Prostate gland (tissue), 2 donors: ENCODE data around the gene MAML3. TPM values are rescaled to one million over a fixed set of nuclear protein-coding genes. Genes with fewer than 3 reads are reported as not detected.

ENCODE experiments used
- DNase-seq: peaks from one replicate; pipeline ENCODE4 v3.0.0-alpha.2; 2019; ENCODE audit warnings: low spot score
- H3K27ac ChIP-seq, 2 donors: fragments of 200-600 bp; sonication (generic); 2 replicates each; pipeline ENCODE4 v1.5.1; 2017 to 2019
- H3K27me3 ChIP-seq: fragments of 200-600 bp; sonication (generic); replicated peaks from 2 replicates; pipeline ENCODE4 v1.5.1; 2019; ENCODE audit not compliant: insufficient read depth
- H3K36me3 ChIP-seq, 2 donors: fragments of 200-600 bp; sonication (generic); 1 replicate in 1 of 2; 2 replicates in 1 of 2; pipeline versions ENCODE4 v1.5.1 to v1.8.1; 2017 to 2019
- H3K4me1 ChIP-seq: fragments of 200-600 bp; sonication (generic); replicated peaks from 2 replicates; pipeline ENCODE4 v1.5.1; 2019
- H3K4me3 ChIP-seq, 2 donors: fragments of 200-600 bp; sonication (generic); 2 replicates each; pipeline ENCODE4 v1.5.1; 2017 to 2019
- H3K9me3 ChIP-seq: fragments of 200-600 bp; sonication (generic); 2 replicates; pipeline ENCODE4 v1.5.1; 2017
- POLR2A ChIP-seq: fragments of 450-650 bp; IDR thresholded peaks from one replicate; pipeline ENCODE4 v1.6.1; 2016; ENCODE audit warnings: antibody characterized with exemption, mild to moderate bottlenecking
- POLR2AphosphoS5 ChIP-seq: sonication (generic); formaldehyde crosslinking; IDR thresholded peaks from one replicate; pipeline ENCODE4 v1.6.1; 2017; ENCODE audit warnings: antibody characterized with exemption
- WGBS: methylation state at CpG from one replicate; pipeline ENCODE4 v1.1.5; 2018; 5-methylcytosine and 5-hydroxymethylcytosine counted together
- intact Hi-C: fragments of 100-400 bp; cut with DNase I; formaldehyde crosslinking; loops from one replicate; pipeline ENCODE4 v1.14.2; 2022
- total RNA-seq, 2 donors: library from RNA; depleted of rRNA; stranded (reverse); fragments of >200 nt; gene quantifications; one replicate each; pipeline ENCODE4 v1.1.0, GENCODE V29; 2016
- TF ChIP-seq, protein P1 (sequence below), 4 experiments: fragments of 200-600 bp in 2 of 4; fragments of 450-650 bp in 2 of 4; sonication (generic) in 2 of 4; IDR thresholded peaks; 1 replicate in 3 of 4; 2 replicates in 1 of 4; pipeline ENCODE4 v1.5.1; 2016 to 2019; ENCODE audit warnings: antibody characterized with exemption in 4 of 4, mild to moderate bottlenecking in 2 of 4, moderate library complexity in 2 of 4

The MAML3 gene
- total RNA-seq, 2 donors from 2014 or later, result 15.0 to 30.6 TPM

DNA sequence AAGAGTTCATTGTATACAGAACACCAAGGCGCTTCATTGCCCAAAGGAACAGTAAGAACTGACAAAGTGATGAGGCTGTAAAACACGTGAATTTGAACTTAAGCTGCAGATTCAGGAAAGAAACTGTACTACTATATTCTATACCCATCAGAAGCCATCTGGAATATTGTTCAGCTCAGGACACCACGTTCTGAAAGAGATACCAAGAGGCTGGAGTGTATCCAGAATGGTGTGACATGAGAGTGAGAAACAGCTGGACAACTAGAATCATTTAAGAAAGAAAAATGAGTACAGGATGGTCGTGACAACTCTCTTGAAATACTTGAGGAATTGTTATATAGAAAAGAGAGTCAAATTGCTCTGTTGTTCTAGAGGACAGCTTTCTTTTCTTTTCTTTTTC is 393.4 kb downstream of the MAML3 start:
- Histone ChIP-seq H3K9me3 (no peaks in the 10 kb centered on the region), H3K27ac (no peak overlapping the region), H3K4me1 (no peaks in the 10 kb centered on the region), H3K4me3 (no peak overlapping the region), H3K27me3 (no peaks in the 10 kb centered on the region), H3K36me3 (no peaks in the 10 kb centered on the region)
- intact Hi-C loops, result no loop called here
- TF ChIP-seq POLR2AphosphoS5 (no peak), POLR2A (no peak)
- TF ChIP-seq, protein P1, sequence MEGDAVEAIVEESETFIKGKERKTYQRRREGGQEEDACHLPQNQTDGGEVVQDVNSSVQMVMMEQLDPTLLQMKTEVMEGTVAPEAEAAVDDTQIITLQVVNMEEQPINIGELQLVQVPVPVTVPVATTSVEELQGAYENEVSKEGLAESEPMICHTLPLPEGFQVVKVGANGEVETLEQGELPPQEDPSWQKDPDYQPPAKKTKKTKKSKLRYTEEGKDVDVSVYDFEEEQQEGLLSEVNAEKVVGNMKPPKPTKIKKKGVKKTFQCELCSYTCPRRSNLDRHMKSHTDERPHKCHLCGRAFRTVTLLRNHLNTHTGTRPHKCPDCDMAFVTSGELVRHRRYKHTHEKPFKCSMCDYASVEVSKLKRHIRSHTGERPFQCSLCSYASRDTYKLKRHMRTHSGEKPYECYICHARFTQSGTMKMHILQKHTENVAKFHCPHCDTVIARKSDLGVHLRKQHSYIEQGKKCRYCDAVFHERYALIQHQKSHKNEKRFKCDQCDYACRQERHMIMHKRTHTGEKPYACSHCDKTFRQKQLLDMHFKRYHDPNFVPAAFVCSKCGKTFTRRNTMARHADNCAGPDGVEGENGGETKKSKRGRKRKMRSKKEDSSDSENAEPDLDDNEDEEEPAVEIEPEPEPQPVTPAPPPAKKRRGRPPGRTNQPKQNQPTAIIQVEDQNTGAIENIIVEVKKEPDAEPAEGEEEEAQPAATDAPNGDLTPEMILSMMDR (IDR thresholded peaks at IDR 0.05), result no peak
- no peak for DNase-seq
- 63% methylated on average over 4 of the region's 4 CpGs for WGBS

DNA sequence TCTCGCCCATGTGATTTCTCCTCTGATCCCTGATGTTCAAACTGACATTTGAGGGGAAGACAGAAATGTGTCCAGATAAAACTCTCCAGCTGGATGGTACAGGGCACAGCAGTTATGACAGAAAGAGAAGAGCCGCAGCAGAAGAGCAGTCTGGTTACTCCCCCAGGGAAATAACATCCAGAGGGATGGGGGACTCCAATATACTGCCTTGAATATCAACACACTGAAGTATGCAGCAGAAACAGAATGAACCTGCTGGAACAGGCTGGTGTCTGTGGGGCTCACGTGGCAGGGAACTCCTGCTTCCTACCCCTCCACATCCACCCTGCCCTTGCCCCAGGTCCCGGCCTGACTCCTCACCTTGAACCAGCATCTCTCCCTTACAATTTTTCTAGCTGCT is 394.9 kb downstream of the MAML3 start:
- WGBS, result 93% methylated on average over 4 of the region's 4 CpGs
- TF ChIP-seq POLR2A (no peak), POLR2AphosphoS5 (no peak)
- TF ChIP-seq, protein P1 (IDR thresholded peaks at IDR 0.05), result no peak
- H3K27ac ChIP-seq, result no peak overlapping the region
- no peak for DNase-seq
- no peak overlapping the region for H3K4me3 ChIP-seq
- H3K4me1 ChIP-seq, result no peaks in the 10 kb centered on the region
- H3K9me3 ChIP-seq, result no peaks in the 10 kb centered on the region
- no peaks in the 10 kb centered on the region for H3K36me3 ChIP-seq
- intact Hi-C loops, result no loop called here
- no peaks in the 10 kb centered on the region for H3K27me3 ChIP-seq

DNA sequence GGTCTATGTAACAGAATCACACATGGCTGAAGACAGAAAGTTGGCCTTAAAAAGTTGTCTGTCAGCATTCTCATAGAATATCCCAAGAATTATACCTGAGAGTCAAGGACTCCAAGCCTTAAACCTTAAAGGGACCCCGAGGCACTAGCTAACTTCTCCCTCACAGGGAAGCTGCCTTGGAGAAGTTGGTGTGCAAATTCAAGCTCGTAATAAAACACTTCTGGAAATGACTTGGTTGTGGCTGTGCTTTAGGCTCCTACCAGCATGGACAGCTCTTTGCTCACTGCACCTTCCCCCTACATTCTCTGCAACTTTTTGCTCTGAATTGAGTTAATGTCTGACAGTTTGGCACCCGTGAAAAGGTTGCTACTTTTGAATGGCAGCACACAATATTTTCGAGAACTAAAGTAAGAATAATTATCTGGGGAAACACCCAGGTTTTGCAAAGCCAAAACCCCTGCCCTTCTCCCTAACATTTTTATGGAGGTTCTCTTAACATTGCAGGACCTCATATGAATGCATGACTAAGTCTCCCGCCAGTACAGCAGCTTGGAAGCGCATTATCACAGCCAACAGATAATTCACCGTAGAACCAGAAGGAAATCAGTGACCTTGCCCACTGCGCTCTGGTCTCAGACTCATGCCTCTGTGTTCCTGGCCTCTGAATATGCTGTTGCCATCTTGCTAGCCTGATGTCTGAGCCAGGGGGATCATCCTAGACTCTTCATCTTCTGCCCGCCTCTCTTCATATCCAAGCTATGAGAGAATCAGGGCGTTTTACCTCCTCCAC is 397.4 kb downstream of the MAML3 start:
- H3K9me3 ChIP-seq, result no peaks in the 10 kb centered on the region
- no peaks in the 10 kb centered on the region for H3K4me1 ChIP-seq
- WGBS, result 87% methylated on average over 10 of the region's 10 CpGs
- no peaks in the 10 kb centered on the region for H3K36me3 ChIP-seq
- no peak overlapping the region for H3K27ac ChIP-seq
- intact Hi-C loops, result no loop called here
- no peak overlapping the region for H3K4me3 ChIP-seq
- DNase-seq, result no peak
- TF ChIP-seq POLR2AphosphoS5 (no peak), POLR2A (no peak)
- TF ChIP-seq, protein P1 (IDR thresholded peaks at IDR 0.05), result no peak
- no peaks in the 10 kb centered on the region for H3K27me3 ChIP-seq

DNA sequence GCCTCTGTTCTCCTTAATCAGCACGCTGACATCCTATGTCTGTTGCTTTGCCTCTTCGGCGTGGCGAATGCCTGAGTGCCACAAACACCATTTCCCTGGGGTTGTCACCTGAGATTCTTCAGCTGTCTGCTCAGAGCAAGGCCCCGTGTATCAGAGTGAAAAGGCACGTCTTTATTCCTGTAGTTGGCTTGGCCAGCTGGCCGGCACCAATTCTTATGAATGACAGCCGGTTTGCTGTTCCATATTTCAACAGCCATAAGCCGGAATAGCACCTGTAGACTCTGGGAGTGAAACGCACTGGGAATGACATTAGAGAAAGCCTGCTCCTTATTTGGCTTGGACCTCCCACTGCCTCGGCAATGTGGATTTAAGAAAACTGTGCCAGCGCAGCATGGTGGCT is 399.0 kb downstream of the MAML3 start:
- Histone ChIP-seq H3K27ac (no peak overlapping the region), H3K9me3 (no peaks in the 10 kb centered on the region), H3K27me3 (no peaks in the 10 kb centered on the region), H3K4me3 (no peak overlapping the region), H3K4me1 (no peaks in the 10 kb centered on the region), H3K36me3 (no peaks in the 10 kb centered on the region)
- TF ChIP-seq, protein P1 (IDR thresholded peaks at IDR 0.05), result no peak
- TF ChIP-seq POLR2AphosphoS5, result no peak
- no peak for TF ChIP-seq POLR2A
- intact Hi-C loops, result no loop called here
- DNase-seq, result no peak
- 86% methylated on average over 12 of the region's 12 CpGs for WGBS

DNA sequence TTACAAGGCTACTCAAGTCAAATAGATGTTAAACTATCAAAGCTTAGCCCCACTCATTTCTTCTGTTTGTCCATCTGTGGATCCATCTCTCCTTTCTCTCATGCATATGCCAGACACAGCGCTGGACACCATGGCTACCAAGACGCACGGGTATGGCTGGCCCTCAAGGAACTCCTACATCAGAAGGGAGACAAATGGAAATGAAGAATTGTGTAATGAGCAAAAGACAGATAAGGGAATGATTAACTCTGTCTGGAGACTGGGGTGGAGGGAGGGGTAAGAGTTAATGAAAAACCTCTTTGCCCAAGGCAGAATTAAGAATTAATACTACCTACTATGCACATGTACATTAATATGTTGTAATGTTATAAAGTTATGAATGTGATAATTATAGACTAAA is 400.3 kb downstream of the MAML3 start:
- DNase-seq, result no peak
- intact Hi-C loops, result no loop called here
- 88% methylated on average over 3 of the region's 3 CpGs for WGBS
- Histone ChIP-seq H3K4me3 (no peak overlapping the region), H3K36me3 (no peaks in the 10 kb centered on the region), H3K27ac (no peak overlapping the region), H3K9me3 (no peaks in the 10 kb centered on the region), H3K27me3 (no peaks in the 10 kb centered on the region), H3K4me1 (no peaks in the 10 kb centered on the region)
- TF ChIP-seq POLR2AphosphoS5 (no peak), POLR2A (no peak)
- TF ChIP-seq, protein P1 (IDR thresholded peaks at IDR 0.05), result no peak
